IPS DF 19.7 (cell line): ENCODE results near the gene ARHGEF28.

Source experiments
- DNase-seq: peaks from one replicate; pipeline ENCODE4 v3.0.0-alpha.2; 2013; ENCODE audit warnings: low read depth, low spot score

ARHGEF28 gene

GRCh38 chr5:73816656-73817420 is 190.8 kb downstream of the ARHGEF28 start:
- DNase-seq: no peak

GRCh38 chr5:73818357-73818756 is 192.4 kb downstream of the ARHGEF28 start:
- no peak for DNase-seq

- no peak for DNase-seq
These were observed 194.3 kb downstream of the ARHGEF28 start for GRCh38 chr5:73820326-73820725.

GRCh38 chr5:73821003-73821402 is 195.0 kb downstream of the ARHGEF28 start:
- DNase-seq: no peak

- no peak for DNase-seq
These were observed 196.4 kb downstream of the ARHGEF28 start for GRCh38 chr5:73822278-73822988.

- DNase-seq: no peak
These were observed 197.0 kb downstream of the ARHGEF28 start for GRCh38 chr5:73822989-73823339.

GRCh38 chr5:73823508-73823925 is 197.5 kb downstream of the ARHGEF28 start:
- DNase-seq: no peak

GRCh38 chr5:73825199-73825598 is 199.2 kb downstream of the ARHGEF28 start:
- DNase-seq: no peak

- no peak for DNase-seq
These were observed 199.7 kb downstream of the ARHGEF28 start for GRCh38 chr5:73825736-73826135.

GRCh38 chr5:73826301-73827105 is 200.5 kb downstream of the ARHGEF28 start:
- DNase-seq: no peak

- DNase-seq: no peak
These were observed 201.1 kb downstream of the ARHGEF28 start for GRCh38 chr5:73827106-73827450.

- DNase-seq: no peak
These were observed 202.5 kb downstream of the ARHGEF28 start for GRCh38 chr5:73828465-73828864.

- DNase-seq: no peak
These were observed 204.7 kb downstream of the ARHGEF28 start for GRCh38 chr5:73830646-73831045.

- no peak for DNase-seq
These were observed 205.1 kb downstream of the ARHGEF28 start for GRCh38 chr5:73831066-73831465.

GRCh38 chr5:73834693-73835092 is 208.7 kb downstream of the ARHGEF28 start:
- no peak for DNase-seq

- DNase-seq: no peak
These were observed 209.7 kb downstream of the ARHGEF28 start for GRCh38 chr5:73835726-73836125.

GRCh38 chr5:73836607-73837006 is 210.6 kb downstream of the ARHGEF28 start:
- DNase-seq: no peak

- no peak for DNase-seq
These were observed 212.9 kb downstream of the ARHGEF28 start for GRCh38 chr5:73838901-73839300.

GRCh38 chr5:73841641-73842040 is 215.6 kb downstream of the ARHGEF28 start:
- DNase-seq: no peak

GRCh38 chr5:73844165-73844564 is 218.2 kb downstream of the ARHGEF28 start:
- no peak for DNase-seq

- DNase-seq: no peak
These were observed 225.6 kb downstream of the ARHGEF28 start for GRCh38 chr5:73851471-73852181.

GRCh38 chr5:73853091-73853490 is 227.1 kb downstream of the ARHGEF28 start:
- no peak for DNase-seq
